ENCODE measurements around the gene OAT. TPM values are rescaled to one million over a fixed set of nuclear protein-coding genes. Genes with fewer than 3 reads are reported as not detected.

Gene OAT
- total RNA-seq, 1 donor from 2014 or later: 119 TPM

DNA sequence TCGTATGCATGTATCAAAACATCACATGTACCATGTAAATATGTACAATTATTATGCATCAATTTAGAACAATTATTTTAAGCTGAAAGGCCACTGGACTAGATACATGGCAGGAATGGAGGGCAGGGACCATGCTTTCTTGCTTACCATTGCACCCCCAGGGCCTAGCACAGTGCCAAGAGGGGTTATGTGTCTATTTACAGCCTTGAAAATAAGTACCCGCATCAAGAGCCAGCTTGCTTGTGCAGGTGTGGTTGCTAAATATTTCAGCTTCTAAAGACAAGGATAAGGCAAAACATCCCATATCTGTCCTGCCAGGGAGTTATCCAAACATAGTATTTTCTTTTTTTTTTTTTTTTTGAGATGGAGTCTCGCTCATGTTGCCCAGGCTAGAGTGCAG lies 14.7 kb upstream of the OAT start:
- Mint-ChIP-seq H3K27me3 (ENCODE audit: low read depth, unreplicated experiment) (peaks cover 13% of the 10 kb centered on the region), H3K27ac (ENCODE audit: unreplicated experiment) (no peak overlapping the region), H3K4me1 (ENCODE audit: low read depth, unreplicated experiment) (peaks cover 2% of the 10 kb centered on the region), H3K9me3 (ENCODE audit: unreplicated experiment) (no peaks in the 10 kb centered on the region), H3K4me3 (ENCODE audit: unreplicated experiment) (no peak overlapping the region), H3K36me3 (ENCODE audit: low read depth, unreplicated experiment) (no peaks in the 10 kb centered on the region)
- no peaks in the 10 kb centered on the region for H3K79me2 ChIP-seq (ENCODE audit: insufficient read depth, low read length)
- no peaks in the 10 kb centered on the region for H3K4me1 ChIP-seq (ENCODE audit: insufficient read depth, low read length)
- DNase-seq (ENCODE audit: low read depth) (no peak), FAIRE-seq (no peak)
- no peak overlapping the region for H3K4me2 ChIP-seq (ENCODE audit: low read length)
- H3K9ac ChIP-seq (ENCODE audit: low read length): no peak overlapping the region
- no peaks in the 10 kb centered on the region for H3K36me3 ChIP-seq (ENCODE audit: insufficient read depth, low read length)
- no peak overlapping the region for H3K27ac ChIP-seq (ENCODE audit: low read depth, low read length)
- TF ChIP-seq, protein P1, sequence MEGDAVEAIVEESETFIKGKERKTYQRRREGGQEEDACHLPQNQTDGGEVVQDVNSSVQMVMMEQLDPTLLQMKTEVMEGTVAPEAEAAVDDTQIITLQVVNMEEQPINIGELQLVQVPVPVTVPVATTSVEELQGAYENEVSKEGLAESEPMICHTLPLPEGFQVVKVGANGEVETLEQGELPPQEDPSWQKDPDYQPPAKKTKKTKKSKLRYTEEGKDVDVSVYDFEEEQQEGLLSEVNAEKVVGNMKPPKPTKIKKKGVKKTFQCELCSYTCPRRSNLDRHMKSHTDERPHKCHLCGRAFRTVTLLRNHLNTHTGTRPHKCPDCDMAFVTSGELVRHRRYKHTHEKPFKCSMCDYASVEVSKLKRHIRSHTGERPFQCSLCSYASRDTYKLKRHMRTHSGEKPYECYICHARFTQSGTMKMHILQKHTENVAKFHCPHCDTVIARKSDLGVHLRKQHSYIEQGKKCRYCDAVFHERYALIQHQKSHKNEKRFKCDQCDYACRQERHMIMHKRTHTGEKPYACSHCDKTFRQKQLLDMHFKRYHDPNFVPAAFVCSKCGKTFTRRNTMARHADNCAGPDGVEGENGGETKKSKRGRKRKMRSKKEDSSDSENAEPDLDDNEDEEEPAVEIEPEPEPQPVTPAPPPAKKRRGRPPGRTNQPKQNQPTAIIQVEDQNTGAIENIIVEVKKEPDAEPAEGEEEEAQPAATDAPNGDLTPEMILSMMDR (IDR thresholded peaks at IDR 0.05; ENCODE audit: insufficient read depth, low read depth, low read length): no peak
- no peak for TF ChIP-seq EZH2 (IDR thresholded peaks at IDR 0.05; ENCODE audit: insufficient read depth, low read length)
- H3K27me3 ChIP-seq (ENCODE audit: insufficient read depth, low read length): peaks cover 13% of the 10 kb centered on the region
- no peaks in the 10 kb centered on the region for H3K9me3 ChIP-seq (ENCODE audit: insufficient read depth, low read depth, low read length)
- no peak overlapping the region for H3K4me3 ChIP-seq (ENCODE audit: insufficient read depth, low read depth, low read length)
- no peak overlapping the region for H2AFZ ChIP-seq (ENCODE audit: low read depth, low read length)
- H4K20me1 ChIP-seq (ENCODE audit: insufficient read depth, low read length): no peaks in the 10 kb centered on the region

DNA sequence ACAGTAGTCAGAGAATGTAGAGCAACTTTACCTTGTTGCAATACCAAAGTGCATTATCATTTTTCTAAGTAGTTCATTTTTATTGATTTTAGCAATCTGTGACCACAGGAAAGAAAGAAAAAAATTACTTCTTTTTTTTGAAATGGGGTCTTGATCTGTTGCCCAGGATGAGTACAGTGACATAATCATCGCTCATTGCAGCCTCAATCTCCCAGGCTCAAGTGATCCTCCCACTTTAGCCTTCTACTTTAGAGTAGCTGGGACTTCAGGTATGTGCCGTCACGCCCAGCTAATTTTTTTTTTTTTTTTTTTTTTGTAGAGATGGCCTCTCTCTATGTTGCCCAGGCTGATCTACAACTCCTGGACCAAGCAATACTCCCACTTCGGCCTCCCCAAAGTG lies 11.4 kb upstream of the OAT start:
- Mint-ChIP-seq H3K9me3 (ENCODE audit: unreplicated experiment) (no peaks in the 10 kb centered on the region), H3K4me3 (ENCODE audit: unreplicated experiment) (no peak overlapping the region), H3K27me3 (ENCODE audit: low read depth, unreplicated experiment) (peaks cover 18% of the 10 kb centered on the region), H3K4me1 (ENCODE audit: low read depth, unreplicated experiment) (no peaks in the 10 kb centered on the region), H3K36me3 (ENCODE audit: low read depth, unreplicated experiment) (no peaks in the 10 kb centered on the region), H3K27ac (ENCODE audit: unreplicated experiment) (no peak overlapping the region)
- Histone ChIP-seq H3K36me3 (ENCODE audit: insufficient read depth, low read length) (no peaks in the 10 kb centered on the region), H2AFZ (ENCODE audit: low read depth, low read length) (no peak overlapping the region), H3K9ac (ENCODE audit: low read length) (no peak overlapping the region), H3K9me3 (ENCODE audit: insufficient read depth, low read depth, low read length) (no peaks in the 10 kb centered on the region), H3K4me1 (ENCODE audit: insufficient read depth, low read length) (no peaks in the 10 kb centered on the region), H3K27ac (ENCODE audit: low read depth, low read length) (no peak overlapping the region), H3K27me3 (ENCODE audit: insufficient read depth, low read length) (peaks cover 21% of the 10 kb centered on the region), H3K4me2 (ENCODE audit: low read length) (no peak overlapping the region), H3K79me2 (ENCODE audit: insufficient read depth, low read length) (no peaks in the 10 kb centered on the region), H4K20me1 (ENCODE audit: insufficient read depth, low read length) (no peaks in the 10 kb centered on the region), H3K4me3 (ENCODE audit: insufficient read depth, low read depth, low read length) (no peak overlapping the region)
- DNase-seq (ENCODE audit: low read depth) (no peak), FAIRE-seq (no peak)
- no peak for TF ChIP-seq EZH2 (IDR thresholded peaks at IDR 0.05; ENCODE audit: insufficient read depth, low read length)
- TF ChIP-seq, protein P1 (IDR thresholded peaks at IDR 0.05; ENCODE audit: insufficient read depth, low read depth, low read length): no peak

DNA sequence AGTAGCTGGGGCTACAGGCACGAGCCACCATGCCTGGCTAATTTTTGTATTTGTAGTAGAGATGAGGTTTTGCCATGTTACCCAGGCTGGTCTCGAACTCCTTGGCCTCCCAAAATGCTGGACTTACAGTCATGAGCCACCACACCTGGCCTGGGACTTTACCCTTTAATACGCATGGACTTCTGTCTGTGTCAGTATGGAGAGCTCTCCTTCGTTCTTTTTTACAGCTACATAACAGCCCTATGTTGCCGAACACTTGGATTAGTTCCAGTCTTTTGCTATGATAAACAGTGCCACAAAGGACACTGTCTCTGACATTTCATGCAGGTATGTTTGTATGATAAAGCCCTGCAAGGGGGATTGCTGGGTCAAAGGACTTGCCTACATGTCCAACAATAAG lies 10.9 kb upstream of the OAT start:
- H3K36me3 ChIP-seq (ENCODE audit: insufficient read depth, low read length): no peaks in the 10 kb centered on the region
- no peaks in the 10 kb centered on the region for H3K36me3 Mint-ChIP-seq (ENCODE audit: low read depth, unreplicated experiment)
- H4K20me1 ChIP-seq (ENCODE audit: insufficient read depth, low read length): no peaks in the 10 kb centered on the region
- H3K4me3 ChIP-seq (ENCODE audit: insufficient read depth, low read depth, low read length): no peak overlapping the region
- peaks cover 21% of the 10 kb centered on the region for H3K27me3 ChIP-seq (ENCODE audit: insufficient read depth, low read length)
- H3K4me1 ChIP-seq (ENCODE audit: insufficient read depth, low read length): no peaks in the 10 kb centered on the region
- no peaks in the 10 kb centered on the region for H3K9me3 ChIP-seq (ENCODE audit: insufficient read depth, low read depth, low read length)
- no peak overlapping the region for H3K27ac Mint-ChIP-seq (ENCODE audit: unreplicated experiment)
- no peak overlapping the region for H2AFZ ChIP-seq (ENCODE audit: low read depth, low read length)
- no peak overlapping the region for H3K9ac ChIP-seq (ENCODE audit: low read length)
- H3K27me3 Mint-ChIP-seq (ENCODE audit: low read depth, unreplicated experiment): peaks cover 18% of the 10 kb centered on the region
- FAIRE-seq (no peak), DNase-seq (ENCODE audit: low read depth) (no peak)
- no peaks in the 10 kb centered on the region for H3K4me1 Mint-ChIP-seq (ENCODE audit: low read depth, unreplicated experiment)
- TF ChIP-seq, protein P1 (IDR thresholded peaks at IDR 0.05; ENCODE audit: insufficient read depth, low read depth, low read length): no peak
- no peak for TF ChIP-seq EZH2 (IDR thresholded peaks at IDR 0.05; ENCODE audit: insufficient read depth, low read length)
- no peak overlapping the region for H3K4me3 Mint-ChIP-seq (ENCODE audit: unreplicated experiment)
- no peaks in the 10 kb centered on the region for H3K79me2 ChIP-seq (ENCODE audit: insufficient read depth, low read length)
- H3K4me2 ChIP-seq (ENCODE audit: low read length): no peak overlapping the region
- H3K9me3 Mint-ChIP-seq (ENCODE audit: unreplicated experiment): no peaks in the 10 kb centered on the region
- no peak overlapping the region for H3K27ac ChIP-seq (ENCODE audit: low read depth, low read length)
